Fibroblast of skin of right biceps (primary cell): ENCODE data around the gene IRX4.
"Not testable (repeated sequence)": the region's sequence is repeated elsewhere in the genome, so short reads cannot be mapped to it uniquely, and the experiment has no call there.

Source experiments
- DNase-seq: peaks from one replicate; pipeline ENCODE4 v3.0.0-alpha.2; 2013

Gene IRX4

GRCh38 chr5:1876660-1877064 lies 6.1 kb downstream of the IRX4 start:
- DNase-seq: no peak

- DNase-seq: no peak
Observed at GRCh38 chr5:1875843-1876659, 6.7 kb downstream of the IRX4 start.

- DNase-seq: no peak
Observed at GRCh38 chr5:1875281-1875842, 7.4 kb downstream of the IRX4 start.

GRCh38 chr5:1874771-1875220 lies 7.9 kb downstream of the IRX4 start:
- DNase-seq: no peak

- no peak for DNase-seq
Observed at GRCh38 chr5:1874348-1874747, 8.4 kb downstream of the IRX4 start.

- no peak for DNase-seq
Observed at GRCh38 chr5:1873243-1873959, 9.3 kb downstream of the IRX4 start.

GRCh38 chr5:1871441-1871840 lies 11.3 kb downstream of the IRX4 start:
- no peak for DNase-seq

GRCh38 chr5:1870435-1871272 lies 12.1 kb downstream of the IRX4 start:
- DNase-seq: not testable (repeated sequence)

GRCh38 chr5:1868886-1869475 lies 13.7 kb downstream of the IRX4 start:
- DNase-seq: no peak

GRCh38 chr5:1867815-1868143 lies 14.9 kb downstream of the IRX4 start:
- no peak for DNase-seq

GRCh38 chr5:1867114-1867814 lies 15.5 kb downstream of the IRX4 start:
- no peak for DNase-seq

GRCh38 chr5:1865948-1866347 lies 16.8 kb downstream of the IRX4 start:
- no peak for DNase-seq

GRCh38 chr5:1865486-1865885 lies 17.2 kb downstream of the IRX4 start:
- DNase-seq: no peak

GRCh38 chr5:1864896-1865440 lies 17.8 kb downstream of the IRX4 start:
- no peak for DNase-seq

GRCh38 chr5:1860949-1861348 lies 21.8 kb downstream of the IRX4 start:
- no peak for DNase-seq

- no peak for DNase-seq
Observed at GRCh38 chr5:1860021-1860610, 22.6 kb downstream of the IRX4 start.

- DNase-seq: no peak
Observed at GRCh38 chr5:1859099-1859498, 23.6 kb downstream of the IRX4 start.

GRCh38 chr5:1858436-1858835 lies 24.3 kb downstream of the IRX4 start:
- DNase-seq: no peak

GRCh38 chr5:1857256-1857600 lies 25.5 kb downstream of the IRX4 start:
- DNase-seq: no peak

GRCh38 chr5:1856596-1857255 lies 26.0 kb downstream of the IRX4 start:
- no peak for DNase-seq

- DNase-seq: no peak
Observed at GRCh38 chr5:1855596-1855995, 27.1 kb downstream of the IRX4 start.
